K562 (cell line): ENCODE data around the gene WWOX. TPM values are rescaled to one million over a fixed set of nuclear protein-coding genes. Genes with fewer than 3 reads are reported as not detected.
A peak's percentile ranks its signal among the peaks of the same experiment; 100 is the strongest.

ENCODE experiments used
- CTBP1 ChIP-seq: fragments of 450-650 bp; IDR thresholded peaks from 2 replicates; pipeline ENCODE4 v1.6.1; 2016; ENCODE audit warnings: borderline replicate concordance
- DMBX1 ChIP-seq: fragments of 250-450 bp; sonication (Bioruptor Pico); IDR thresholded peaks from 2 replicates; pipeline ENCODE4 v1.8.0; 2022; ENCODE audit warnings: inconsistent platforms, mild to moderate bottlenecking, moderate library complexity, borderline replicate concordance
- ID3 ChIP-seq, 2 experiments: fragments of 250-450 bp in 1 of 2; fragments of 450-650 bp in 1 of 2; sonication (Bioruptor Pico) in 1 of 2; IDR thresholded peaks; 2 replicates each; pipeline versions ENCODE4 v1.6.1 to v1.8.0; 2016 to 2021; ENCODE audit warnings: mild to moderate bottlenecking in 2 of 2, moderate library complexity in 2 of 2, missing compliant biosample characterization in 1 of 2, missing genetic modification characterization in 1 of 2
- KDM4B ChIP-seq, 2 experiments: fragments of 450-650 bp in 1 of 2; sonication (generic) in 1 of 2; IDR thresholded peaks; 2 replicates each; pipeline ENCODE4 v1.6.1; 2016 to 2017; ENCODE audit warnings: borderline replicate concordance in 2 of 2, antibody characterized with exemption in 1 of 2, low read depth in 1 of 2, mild to moderate bottlenecking in 1 of 2
- KLF16 ChIP-seq: IDR thresholded peaks from 2 replicates; pipeline ENCODE4 v1.6.1; 2016; ENCODE audit warnings: antibody characterized with exemption
- MEIS2 ChIP-seq: fragments of 450-650 bp; IDR thresholded peaks from 2 replicates; pipeline ENCODE4 v1.6.1; 2014; ENCODE audit warnings: mild to moderate bottlenecking; ENCODE audit not compliant: partially characterized antibody
- PKNOX1 ChIP-seq: fragments of 450-650 bp; IDR thresholded peaks from 2 replicates; pipeline ENCODE4 v1.6.1; 2016
- TCF3 ChIP-seq: sonication (generic); formaldehyde crosslinking; IDR thresholded peaks from 2 replicates; pipeline ENCODE4 v1.4.0; 2020; ENCODE audit warnings: mild to moderate bottlenecking, missing genetic modification reagents
- YY1 ChIP-seq, 3 experiments: IDR thresholded peaks; 2 replicates each; pipeline ENCODE4 v1.6.1; 2011; ENCODE audit warnings: low read length in 2 of 3, mild to moderate bottlenecking in 2 of 3, moderate library complexity in 2 of 3, borderline replicate concordance in 1 of 3, control low read depth in 1 of 3, low read depth in 1 of 3; ENCODE audit not compliant: insufficient read depth in 3 of 3, insufficient replicate concordance in 2 of 3, control insufficient read depth in 1 of 3, insufficient read length in 1 of 3; ENCODE audit errors: extremely low read depth in 1 of 3
- ZFP30 ChIP-seq: fragments of 250-450 bp; sonication (Bioruptor Pico); IDR thresholded peaks from 2 replicates; pipeline ENCODE4 v1.8.0; 2022; ENCODE audit warnings: moderate library complexity, mild to moderate bottlenecking, inconsistent platforms, borderline replicate concordance
- ZNF224 ChIP-seq: sonication (generic); formaldehyde crosslinking; IDR thresholded peaks from 2 replicates; pipeline ENCODE4 v1.8.0; 2022; ENCODE audit warnings: mild to moderate bottlenecking, missing genetic modification reagents
- polyA plus RNA-seq, 8 experiments: library from polyadenylated mRNA; depleted of rRNA in 4 of 8; stranded (reverse) in 5 of 8; unstranded in 3 of 8; fragments of >200 nt; fragmentation: Nextera tagmentation in 2 of 8; fragmentation: Illumina TruSeq in 1 of 8; extraction: Ambion mirVana in 2 of 8; extraction: Trizol in 1 of 8; gene quantifications; 2 replicates each; pipeline versions ENCODE4 v1.2.1 to v1.2.3, GENCODE V29; 2011 to 2014; ENCODE audit warnings: inconsistent platforms in 1 of 8, missing spikeins in 1 of 8
- total RNA-seq, 7 experiments: library from RNA; depleted of rRNA in 6 of 7; stranded (reverse); fragments of >200 nt in 6 of 7; fragmentation: Illumina TruSeq in 2 of 7; extraction: Trizol in 2 of 7; gene quantifications; 2 replicates each; pipeline versions ENCODE4 v1.2.1 to v1.2.3, GENCODE V29; 2011 to 2021; ENCODE audit warnings: low replicate concordance in 1 of 7
- TF ChIP-seq, protein P1 (sequence below): fragments of 450-650 bp; IDR thresholded peaks from 2 replicates; pipeline ENCODE4 v1.6.1; 2016; ENCODE audit warnings: mild to moderate bottlenecking

Gene WWOX
- total and polyA plus RNA-seq, 9 of the 15 experiments (the other 6 are each of a cell fraction or from before 2014, with no cell fraction given): 1.6 to 22.7 (median 8.1) TPM

GRCh38 chr16:78428193-78428592 lies 328.7 kb downstream of the WWOX start (continued):
- TF ChIP-seq, protein P1, sequence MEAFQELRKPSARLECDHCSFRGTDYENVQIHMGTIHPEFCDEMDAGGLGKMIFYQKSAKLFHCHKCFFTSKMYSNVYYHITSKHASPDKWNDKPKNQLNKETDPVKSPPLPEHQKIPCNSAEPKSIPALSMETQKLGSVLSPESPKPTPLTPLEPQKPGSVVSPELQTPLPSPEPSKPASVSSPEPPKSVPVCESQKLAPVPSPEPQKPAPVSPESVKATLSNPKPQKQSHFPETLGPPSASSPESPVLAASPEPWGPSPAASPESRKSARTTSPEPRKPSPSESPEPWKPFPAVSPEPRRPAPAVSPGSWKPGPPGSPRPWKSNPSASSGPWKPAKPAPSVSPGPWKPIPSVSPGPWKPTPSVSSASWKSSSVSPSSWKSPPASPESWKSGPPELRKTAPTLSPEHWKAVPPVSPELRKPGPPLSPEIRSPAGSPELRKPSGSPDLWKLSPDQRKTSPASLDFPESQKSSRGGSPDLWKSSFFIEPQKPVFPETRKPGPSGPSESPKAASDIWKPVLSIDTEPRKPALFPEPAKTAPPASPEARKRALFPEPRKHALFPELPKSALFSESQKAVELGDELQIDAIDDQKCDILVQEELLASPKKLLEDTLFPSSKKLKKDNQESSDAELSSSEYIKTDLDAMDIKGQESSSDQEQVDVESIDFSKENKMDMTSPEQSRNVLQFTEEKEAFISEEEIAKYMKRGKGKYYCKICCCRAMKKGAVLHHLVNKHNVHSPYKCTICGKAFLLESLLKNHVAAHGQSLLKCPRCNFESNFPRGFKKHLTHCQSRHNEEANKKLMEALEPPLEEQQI: peak; percentile 68; the same call in 1 of the 2 replicates
- TF ChIP-seq TCF3 (CRISPR knock-in tag) (peak; percentile 84), MEIS2 (peak; percentile 50), KLF16 (peak; percentile 36; the same call in 1 of the 2 replicates), ZNF224 (CRISPR knock-in tag) (no peak), KDM4B (IDR thresholded peaks at IDR 0.05; ENCODE audit: borderline replicate concordance in 2 of 2, low read depth in 1 of 2) (no peak), CTBP1 (peak; percentile 35; the same call in 1 of the 2 replicates), PKNOX1 (0 out of 2 replicates have a peak, but pooled peaks have one; percentile 33), DMBX1 (peak; percentile 20; the same call in 1 of the 2 replicates), YY1 (IDR thresholded peaks at IDR 0.05; ENCODE audit: borderline replicate concordance in 1 of 3, control insufficient read depth in 1 of 3, extremely low read depth in 1 of 3, insufficient read depth in 3 of 3, insufficient read length in 1 of 3, insufficient replicate concordance in 2 of 3, low read depth in 1 of 3, low read length in 2 of 3) (peak in 1 of 3 experiments; percentile 17), ID3 (CRISPR knock-in tag; IDR thresholded peaks at IDR 0.05) (no peak), ID3 (tag; IDR thresholded peaks at IDR 0.05) (no peak), ZFP30 (peak; percentile 92)
